Panc1 (cell line): ENCODE results near the gene CTDSPL2. TPM values are rescaled to one million over a fixed set of nuclear protein-coding genes. Genes with fewer than 3 reads are reported as not detected.

Experiments
- ATAC-seq: fragments of 200-7000 bp; cut with Tn5 transposase; 2 replicates; pipeline ENCODE4 v1.9.1; 2020; ENCODE audit warnings: mild to moderate bottlenecking, moderate library complexity
- BruUV-seq: library from RNA; stranded (reverse); fragments of 400-500 nt; replicated peaks from 2 replicates; lab custom pipeline; 2021; lab: Mats Ljungman, UMichigan
- CTCF ChIA-PET: fragments of 300-600 bp; sonication (Branson Sonifier 250); formaldehyde crosslinking; loops from one replicate; lab custom pipeline; 2022; ENCODE audit warnings: antibody characterized with exemption; lab: Charles Lee
- POLR2A ChIA-PET: fragments of 300-600 bp; sonication (Branson Sonifier 250); formaldehyde crosslinking; loops from one replicate; lab custom pipeline; 2022; ENCODE audit warnings: antibody characterized with exemption; lab: Charles Lee
- DNase-seq: peaks from one replicate; pipeline ENCODE4 v3.0.0-alpha.2; 2010; ENCODE audit warnings: low read depth, low spot score
- H3K27ac ChIP-seq: 2 replicates; pipeline ENCODE4 v1.5.1; 2011; ENCODE audit warnings: mild to moderate bottlenecking, low read length, inconsistent platforms
- H3K27me3 ChIP-seq: fragments of 200-500 bp; sonication (Bioruptor generic); 2 replicates; pipeline ENCODE4 v1.6.0; 2014; ENCODE audit warnings: low read length, inconsistent platforms; ENCODE audit not compliant: control insufficient read depth, insufficient read depth
- H3K36me3 ChIP-seq: fragments of 200-500 bp; sonication (Bioruptor generic); 2 replicates; pipeline ENCODE4 v1.5.1; 2014; ENCODE audit warnings: inconsistent platforms, mild to moderate bottlenecking, low read length, moderate library complexity; ENCODE audit not compliant: control insufficient read depth, insufficient read depth
- H3K4me1 ChIP-seq: 2 replicates; pipeline ENCODE4 v1.5.1; 2011; ENCODE audit warnings: inconsistent platforms, mild to moderate bottlenecking, low read length, moderate library complexity; ENCODE audit not compliant: control insufficient read depth, insufficient read depth
- H3K4me3 ChIP-seq, 2 experiments: 2 replicates each; pipeline ENCODE4 v1.5.1; 2011 to 2012; ENCODE audit warnings: low read depth in 2 of 2, low read length in 2 of 2, mild to moderate bottlenecking in 2 of 2, inconsistent platforms in 1 of 2, moderate library complexity in 1 of 2
- H3K9me3 ChIP-seq: fragments of 200-500 bp; sonication (Bioruptor generic); 2 replicates; pipeline ENCODE4 v1.5.1; 2014; ENCODE audit warnings: low read depth, mild to moderate bottlenecking, inconsistent platforms, low read length, moderate library complexity; ENCODE audit not compliant: control insufficient read depth, insufficient read depth
- CTCF ChIP-seq: fragments of 450-650 bp; IDR thresholded peaks from 2 replicates; pipeline ENCODE4 v1.5.1; 2017; ENCODE audit warnings: mild to moderate bottlenecking
- POLR2AphosphoS5 ChIP-seq: IDR thresholded peaks from 2 replicates; pipeline ENCODE4 v1.6.1; 2012; ENCODE audit warnings: mild to moderate bottlenecking, low read depth, low read length, moderate library complexity
- REST ChIP-seq, 2 experiments: IDR thresholded peaks; 2 replicates each; pipeline ENCODE4 v1.6.1; 2011 to 2012; ENCODE audit warnings: low read depth in 2 of 2, control low read depth in 1 of 2, low read length in 1 of 2, mild to moderate bottlenecking in 1 of 2, moderate library complexity in 1 of 2; ENCODE audit not compliant: insufficient read depth in 1 of 2
- SIN3A ChIP-seq: IDR thresholded peaks from 2 replicates; pipeline ENCODE4 v1.6.1; 2012; ENCODE audit warnings: low read depth, mild to moderate bottlenecking, low read length, moderate library complexity, borderline replicate concordance; ENCODE audit not compliant: insufficient read depth
- TCF7L2 ChIP-seq: IDR thresholded peaks from 2 replicates; pipeline ENCODE4 v1.6.1; 2011; ENCODE audit warnings: mild to moderate bottlenecking, low read depth, low read length, inconsistent platforms
- in situ Hi-C: cut with HindIII; loops from 2 replicates; pipeline ENCODE4 v1.10.0; 2016; ENCODE audit warnings: low sequenced_read_pairs, low pct_unique_long_range_greater_than_20kb
- intact Hi-C: fragments of 100-400 bp; cut with micrococcal nuclease; formaldehyde crosslinking; loops from one replicate; pipeline ENCODE4 v1.10.0; 2022; ENCODE audit not compliant: unreplicated experiment
- total RNA-seq: library from RNA; stranded (reverse); gene quantifications from one replicate; pipeline ENCODE4 v1.2.1, GENCODE V29; 2021; ENCODE audit not compliant: unreplicated experiment

The CTDSPL2 gene
- total RNA-seq, 1 experiment from 2014 or later = 70.6 TPM

GRCh38 chr15:44435893-44436667, 8.7 kb downstream of the CTDSPL2 start:
- Histone ChIP-seq H3K4me1 (peaks cover 12% of the 10 kb centered on the region), H3K4me3 (no peak overlapping the region), H3K27me3 (no peaks in the 10 kb centered on the region), H3K9me3 (no peaks in the 10 kb centered on the region), H3K27ac (no peak overlapping the region), H3K36me3 (no peaks in the 10 kb centered on the region)
- DNase-seq (no peak), ATAC-seq (peak; percentile 72; the same call in 1 of the 2 replicates)
- POLR2A ChIA-PET = interaction anchor here (1.0 kb wide), 1 partner anchor 8 kb away, joined by 5 read pairs; no protein-coding TSS in a partner anchor
- in situ Hi-C loops (no loop called here), intact Hi-C loops (no loop called here)
- TF ChIP-seq CTCF (no peak), POLR2AphosphoS5 (no peak), TCF7L2 (no peak), SIN3A (no peak), REST (IDR thresholded peaks at IDR 0.05; ENCODE audit: insufficient read depth in 1 of 2, low read depth in 2 of 2, low read length in 1 of 2) (no peak)
- no TSS peak for BruUV-seq
- CTCF ChIA-PET = no interaction called here

- in situ Hi-C loops = no loop called here
- no peak for ATAC-seq
- intact Hi-C loops = no loop called here
- no peak overlapping the region for H3K27ac ChIP-seq
- TF ChIP-seq POLR2AphosphoS5 (no peak), CTCF (no peak), REST (IDR thresholded peaks at IDR 0.05; ENCODE audit: insufficient read depth in 1 of 2, low read depth in 2 of 2, low read length in 1 of 2) (no peak), TCF7L2 (no peak), SIN3A (no peak)
- no peaks in the 10 kb centered on the region for H3K9me3 ChIP-seq
- no peaks in the 10 kb centered on the region for H3K27me3 ChIP-seq
- DNase-seq = no peak
- H3K4me1 ChIP-seq = peaks cover 17% of the 10 kb centered on the region
- ChIA-PET POLR2A (no interaction called here), CTCF (no interaction called here)
- H3K36me3 ChIP-seq = no peaks in the 10 kb centered on the region
- no TSS peak for BruUV-seq
- no peak overlapping the region for H3K4me3 ChIP-seq
Observed at GRCh38 chr15:44438402-44438801, 11.0 kb downstream of the CTDSPL2 start.
